Liver (tissue), 3 donors: ENCODE results near the gene DCHS2.

Source experiments
- EGR1 ChIP-seq, 2 donors: IDR thresholded peaks; 2 replicates each; pipeline ENCODE4 v1.6.1; 2016 to 2018; ENCODE audit warnings: antibody characterized with exemption in 2 of 2, low read depth in 2 of 2
- FOXA1 ChIP-seq: IDR thresholded peaks from 2 replicates; pipeline ENCODE4 v1.6.1; 2016; ENCODE audit warnings: antibody characterized with exemption
- FOXA2 ChIP-seq: IDR thresholded peaks from 2 replicates; pipeline ENCODE4 v1.6.1; 2016; ENCODE audit warnings: antibody characterized with exemption
- RAD21 ChIP-seq, 2 donors: IDR thresholded peaks; 2 replicates each; pipeline ENCODE4 v1.6.1; 2016; ENCODE audit warnings: antibody characterized with exemption in 2 of 2, mild to moderate bottlenecking in 2 of 2
- SP1 ChIP-seq: IDR thresholded peaks from 2 replicates; pipeline ENCODE4 v1.6.1; 2018; ENCODE audit warnings: antibody characterized with exemption, mild to moderate bottlenecking
- TAF1 ChIP-seq: conservative IDR thresholded peaks from 2 replicates; pipeline ENCODE4 v1.6.1; 2016; ENCODE audit warnings: antibody characterized with exemption, mild to moderate bottlenecking
- YY1 ChIP-seq: IDR thresholded peaks from 2 replicates; pipeline ENCODE4 v1.6.1; 2016; ENCODE audit warnings: antibody characterized with exemption, mild to moderate bottlenecking
- TF ChIP-seq, protein P1 (sequence below): fragments of 150-350 bp; IDR thresholded peaks from 2 replicates; pipeline ENCODE4 v1.5.1; 2017; ENCODE audit warnings: improper control_type of control experiment, low read depth, low read length; ENCODE audit not compliant: missing input control
- TF ChIP-seq, protein P2 (sequence below): IDR thresholded peaks from 2 replicates; pipeline ENCODE4 v1.6.1; 2016; ENCODE audit warnings: antibody characterized with exemption
- TF ChIP-seq, protein P3 (sequence below): IDR thresholded peaks from 2 replicates; pipeline ENCODE4 v1.6.1; 2016; ENCODE audit warnings: antibody characterized with exemption, mild to moderate bottlenecking
- TF ChIP-seq, protein P4 (sequence below): IDR thresholded peaks from 2 replicates; pipeline ENCODE4 v1.6.1; 2016; ENCODE audit warnings: antibody characterized with exemption
- TF ChIP-seq, protein P5 (sequence below): IDR thresholded peaks from 2 replicates; pipeline ENCODE4 v1.6.1; 2016; ENCODE audit warnings: antibody characterized with exemption
- donor health status: healthy.
- donor health status: healthy.

DNA sequence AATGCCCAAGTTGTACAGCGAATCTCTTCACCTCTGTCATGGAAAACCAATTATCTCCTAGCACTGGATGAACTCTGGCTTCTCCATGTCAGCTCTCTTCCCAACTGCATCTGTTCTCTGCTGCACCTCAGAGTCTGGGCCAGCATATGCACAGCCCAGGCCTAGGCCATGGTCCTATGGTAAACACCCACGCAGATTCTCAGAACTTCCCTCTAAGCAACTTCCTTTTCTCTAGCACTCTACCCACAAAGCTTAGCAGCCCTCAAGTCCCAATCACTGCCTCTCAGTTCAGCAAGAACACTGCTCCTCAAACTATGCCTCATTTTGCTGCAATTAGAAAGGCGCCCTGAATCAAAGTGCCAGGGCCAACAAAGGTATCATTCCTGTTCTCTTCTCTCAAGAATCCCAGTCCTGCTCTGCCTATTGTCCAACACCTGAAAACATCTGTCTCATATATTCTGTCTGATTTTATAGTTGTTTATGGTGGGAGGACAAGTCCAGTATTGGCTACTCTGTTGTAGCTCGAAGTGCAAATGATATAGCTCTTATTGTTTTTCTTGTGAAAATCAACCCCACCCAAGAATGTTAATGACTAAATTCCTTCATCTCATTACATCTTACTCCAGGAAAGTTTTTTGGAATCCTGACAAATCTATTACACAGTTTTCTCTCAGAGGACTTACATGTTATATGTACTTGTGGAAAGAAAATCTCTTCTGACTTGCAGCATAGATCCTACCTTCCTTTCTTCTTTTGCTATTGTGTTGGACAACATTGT, 85.4 kb downstream of the DCHS2 start:
- TF ChIP-seq, protein P1, sequence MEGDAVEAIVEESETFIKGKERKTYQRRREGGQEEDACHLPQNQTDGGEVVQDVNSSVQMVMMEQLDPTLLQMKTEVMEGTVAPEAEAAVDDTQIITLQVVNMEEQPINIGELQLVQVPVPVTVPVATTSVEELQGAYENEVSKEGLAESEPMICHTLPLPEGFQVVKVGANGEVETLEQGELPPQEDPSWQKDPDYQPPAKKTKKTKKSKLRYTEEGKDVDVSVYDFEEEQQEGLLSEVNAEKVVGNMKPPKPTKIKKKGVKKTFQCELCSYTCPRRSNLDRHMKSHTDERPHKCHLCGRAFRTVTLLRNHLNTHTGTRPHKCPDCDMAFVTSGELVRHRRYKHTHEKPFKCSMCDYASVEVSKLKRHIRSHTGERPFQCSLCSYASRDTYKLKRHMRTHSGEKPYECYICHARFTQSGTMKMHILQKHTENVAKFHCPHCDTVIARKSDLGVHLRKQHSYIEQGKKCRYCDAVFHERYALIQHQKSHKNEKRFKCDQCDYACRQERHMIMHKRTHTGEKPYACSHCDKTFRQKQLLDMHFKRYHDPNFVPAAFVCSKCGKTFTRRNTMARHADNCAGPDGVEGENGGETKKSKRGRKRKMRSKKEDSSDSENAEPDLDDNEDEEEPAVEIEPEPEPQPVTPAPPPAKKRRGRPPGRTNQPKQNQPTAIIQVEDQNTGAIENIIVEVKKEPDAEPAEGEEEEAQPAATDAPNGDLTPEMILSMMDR: no peak
- TF ChIP-seq, protein P2, sequence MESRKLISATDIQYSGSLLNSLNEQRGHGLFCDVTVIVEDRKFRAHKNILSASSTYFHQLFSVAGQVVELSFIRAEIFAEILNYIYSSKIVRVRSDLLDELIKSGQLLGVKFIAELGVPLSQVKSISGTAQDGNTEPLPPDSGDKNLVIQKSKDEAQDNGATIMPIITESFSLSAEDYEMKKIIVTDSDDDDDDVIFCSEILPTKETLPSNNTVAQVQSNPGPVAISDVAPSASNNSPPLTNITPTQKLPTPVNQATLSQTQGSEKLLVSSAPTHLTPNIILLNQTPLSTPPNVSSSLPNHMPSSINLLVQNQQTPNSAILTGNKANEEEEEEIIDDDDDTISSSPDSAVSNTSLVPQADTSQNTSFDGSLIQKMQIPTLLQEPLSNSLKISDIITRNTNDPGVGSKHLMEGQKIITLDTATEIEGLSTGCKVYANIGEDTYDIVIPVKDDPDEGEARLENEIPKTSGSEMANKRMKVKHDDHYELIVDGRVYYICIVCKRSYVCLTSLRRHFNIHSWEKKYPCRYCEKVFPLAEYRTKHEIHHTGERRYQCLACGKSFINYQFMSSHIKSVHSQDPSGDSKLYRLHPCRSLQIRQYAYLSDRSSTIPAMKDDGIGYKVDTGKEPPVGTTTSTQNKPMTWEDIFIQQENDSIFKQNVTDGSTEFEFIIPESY: no peak
- TF ChIP-seq, protein P3, sequence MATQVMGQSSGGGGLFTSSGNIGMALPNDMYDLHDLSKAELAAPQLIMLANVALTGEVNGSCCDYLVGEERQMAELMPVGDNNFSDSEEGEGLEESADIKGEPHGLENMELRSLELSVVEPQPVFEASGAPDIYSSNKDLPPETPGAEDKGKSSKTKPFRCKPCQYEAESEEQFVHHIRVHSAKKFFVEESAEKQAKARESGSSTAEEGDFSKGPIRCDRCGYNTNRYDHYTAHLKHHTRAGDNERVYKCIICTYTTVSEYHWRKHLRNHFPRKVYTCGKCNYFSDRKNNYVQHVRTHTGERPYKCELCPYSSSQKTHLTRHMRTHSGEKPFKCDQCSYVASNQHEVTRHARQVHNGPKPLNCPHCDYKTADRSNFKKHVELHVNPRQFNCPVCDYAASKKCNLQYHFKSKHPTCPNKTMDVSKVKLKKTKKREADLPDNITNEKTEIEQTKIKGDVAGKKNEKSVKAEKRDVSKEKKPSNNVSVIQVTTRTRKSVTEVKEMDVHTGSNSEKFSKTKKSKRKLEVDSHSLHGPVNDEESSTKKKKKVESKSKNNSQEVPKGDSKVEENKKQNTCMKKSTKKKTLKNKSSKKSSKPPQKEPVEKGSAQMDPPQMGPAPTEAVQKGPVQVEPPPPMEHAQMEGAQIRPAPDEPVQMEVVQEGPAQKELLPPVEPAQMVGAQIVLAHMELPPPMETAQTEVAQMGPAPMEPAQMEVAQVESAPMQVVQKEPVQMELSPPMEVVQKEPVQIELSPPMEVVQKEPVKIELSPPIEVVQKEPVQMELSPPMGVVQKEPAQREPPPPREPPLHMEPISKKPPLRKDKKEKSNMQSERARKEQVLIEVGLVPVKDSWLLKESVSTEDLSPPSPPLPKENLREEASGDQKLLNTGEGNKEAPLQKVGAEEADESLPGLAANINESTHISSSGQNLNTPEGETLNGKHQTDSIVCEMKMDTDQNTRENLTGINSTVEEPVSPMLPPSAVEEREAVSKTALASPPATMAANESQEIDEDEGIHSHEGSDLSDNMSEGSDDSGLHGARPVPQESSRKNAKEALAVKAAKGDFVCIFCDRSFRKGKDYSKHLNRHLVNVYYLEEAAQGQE: no peak
- TF ChIP-seq TAF1 (no peak), YY1 (no peak), FOXA1 (no peak), RAD21 (IDR thresholded peaks at IDR 0.05) (no peak), EGR1 (IDR thresholded peaks at IDR 0.05; ENCODE audit: low read depth in 2 of 2) (no peak), SP1 (no peak), FOXA2 (no peak)
- TF ChIP-seq, protein P4, sequence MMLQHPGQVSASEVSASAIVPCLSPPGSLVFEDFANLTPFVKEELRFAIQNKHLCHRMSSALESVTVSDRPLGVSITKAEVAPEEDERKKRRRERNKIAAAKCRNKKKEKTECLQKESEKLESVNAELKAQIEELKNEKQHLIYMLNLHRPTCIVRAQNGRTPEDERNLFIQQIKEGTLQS: no peak
- TF ChIP-seq, protein P5, sequence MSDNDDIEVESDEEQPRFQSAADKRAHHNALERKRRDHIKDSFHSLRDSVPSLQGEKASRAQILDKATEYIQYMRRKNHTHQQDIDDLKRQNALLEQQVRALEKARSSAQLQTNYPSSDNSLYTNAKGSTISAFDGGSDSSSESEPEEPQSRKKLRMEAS: no peak
